SK-N-MC (cell line): ENCODE data around the gene ELK4.

ENCODE experiments used
- EZH2 ChIP-seq: fragments of 200-600 bp; sonication (generic); IDR thresholded peaks from one replicate; pipeline ENCODE4 v1.6.1; 2017; ENCODE audit warnings: antibody characterized with exemption
- POLR2AphosphoS5 ChIP-seq: IDR thresholded peaks from 2 replicates; pipeline ENCODE4 v1.6.1; 2012; ENCODE audit warnings: mild to moderate bottlenecking, low read depth, low read length, borderline replicate concordance

- TF ChIP-seq POLR2AphosphoS5 = no peak
- no peak for TF ChIP-seq EZH2
Measured at GRCh38 chr1:205585169-205585834, 46.5 kb downstream of the ELK4 start.
